Fibroblast of skin of abdomen (primary cell): Measurements from ENCODE around the gene AKT2. TPM values are rescaled to one million over a fixed set of nuclear protein-coding genes. Genes with fewer than 3 reads are reported as not detected.
"Not testable (repeated sequence)": the region's sequence is repeated elsewhere in the genome, so short reads cannot be mapped to it uniquely, and the experiment has no call there.

ENCODE experiments used
- DNase-seq: peaks from one replicate; pipeline ENCODE4 v3.0.0-alpha.2; 2013
- polyA plus RNA-seq, 2 experiments: library from polyadenylated mRNA; unstranded; fragments of 120-200 nt; gene quantifications; one replicate each; pipeline ENCODE4 v1.2.1, GENCODE V29; 2013; ENCODE audit not compliant: insufficient read length in 2 of 2

AKT2 gene
- 130 TPM for polyA plus RNA-seq (2013, experiment 1 of 2; ENCODE audit: insufficient read length)
- polyA plus RNA-seq (2013, experiment 2 of 2; ENCODE audit: insufficient read length), result 134 TPM

DNA sequence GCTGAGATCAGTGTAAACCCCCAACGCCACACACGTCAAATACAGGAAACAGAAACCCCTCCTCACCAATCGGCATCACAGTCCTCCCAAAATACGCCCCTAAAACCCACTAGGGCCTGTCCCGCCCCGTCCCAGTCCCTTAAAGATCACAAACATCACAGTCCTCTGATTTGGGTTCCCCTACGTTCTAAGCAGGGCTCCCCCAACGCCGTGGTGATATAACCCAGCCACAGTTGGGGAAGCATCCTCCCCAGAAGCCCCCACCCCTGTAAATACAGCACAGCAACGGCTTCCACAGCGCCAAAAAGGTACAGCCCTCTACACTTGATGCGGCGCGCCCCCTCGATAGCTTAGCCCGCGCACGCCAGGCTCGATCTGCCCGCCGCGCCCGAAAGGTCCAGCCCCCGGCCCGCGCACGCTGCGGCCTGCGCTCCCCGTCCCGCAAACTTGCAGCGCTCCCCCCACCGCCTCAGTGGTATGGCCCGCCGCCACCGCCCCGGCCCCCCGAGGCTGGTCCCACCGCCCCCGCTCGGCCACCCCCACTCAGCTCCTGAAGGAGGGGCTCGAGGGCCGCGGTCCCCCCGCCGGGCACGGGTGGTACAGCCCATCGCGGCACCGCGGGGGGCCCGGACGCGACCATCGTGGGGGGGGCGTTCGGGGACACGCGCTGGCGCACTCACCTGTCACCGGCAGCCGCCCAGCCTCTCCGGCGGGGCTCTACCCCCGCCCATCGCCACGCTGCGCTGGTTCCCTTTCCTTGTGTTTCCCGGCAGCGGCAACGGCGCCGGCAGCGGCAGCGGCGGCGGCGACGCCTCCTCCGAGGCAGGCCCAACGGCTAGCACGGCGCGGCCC lies at the start of gene AKT2:
Gene AKT2 (minus strand): TSS at position 845 of the 852 bp plus-strand sequence. CDS start 20,078 bp downstream, outside the sequence.
- peak; percentile 67 for DNase-seq

DNA sequence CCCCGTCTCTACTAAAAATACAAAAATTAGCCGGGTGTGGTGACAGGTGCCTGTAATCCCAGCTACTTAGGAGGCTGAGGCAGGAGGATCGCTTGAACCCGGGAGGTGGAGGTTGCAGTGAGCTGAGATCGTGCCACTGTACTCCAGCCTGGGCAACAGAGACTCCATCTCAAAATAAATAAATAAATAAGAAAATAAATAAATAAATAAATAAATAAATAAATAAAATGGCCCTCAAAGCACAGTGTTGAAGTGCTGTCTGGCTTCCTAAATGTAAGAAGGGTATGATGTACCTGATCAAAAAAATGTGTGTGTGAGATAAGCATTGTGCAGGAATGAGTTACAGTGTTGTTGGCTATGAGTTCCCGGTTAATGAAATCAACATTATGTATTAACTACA lies 47.9 kb upstream of the AKT2 start:
- not testable (repeated sequence) for DNase-seq

DNA sequence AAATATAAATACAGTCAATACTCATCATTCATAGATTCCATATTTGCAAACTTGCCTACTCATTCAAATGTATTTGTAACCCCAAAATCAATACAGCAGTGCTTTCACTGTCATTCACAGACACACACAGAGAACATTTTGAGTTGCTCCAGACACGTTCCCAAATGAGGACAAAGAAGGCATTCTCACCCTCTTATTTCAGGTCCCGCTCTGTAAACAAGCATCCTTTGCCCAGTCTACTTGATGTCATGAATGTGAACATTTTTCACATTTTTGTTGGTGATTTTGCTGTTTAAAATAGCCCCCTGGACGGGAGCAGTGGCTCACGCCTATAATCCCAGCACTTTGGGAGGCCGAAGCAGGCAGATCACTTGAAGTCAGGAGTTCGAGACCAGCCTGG lies 47.5 kb upstream of the AKT2 start:
- no peak for DNase-seq

DNA sequence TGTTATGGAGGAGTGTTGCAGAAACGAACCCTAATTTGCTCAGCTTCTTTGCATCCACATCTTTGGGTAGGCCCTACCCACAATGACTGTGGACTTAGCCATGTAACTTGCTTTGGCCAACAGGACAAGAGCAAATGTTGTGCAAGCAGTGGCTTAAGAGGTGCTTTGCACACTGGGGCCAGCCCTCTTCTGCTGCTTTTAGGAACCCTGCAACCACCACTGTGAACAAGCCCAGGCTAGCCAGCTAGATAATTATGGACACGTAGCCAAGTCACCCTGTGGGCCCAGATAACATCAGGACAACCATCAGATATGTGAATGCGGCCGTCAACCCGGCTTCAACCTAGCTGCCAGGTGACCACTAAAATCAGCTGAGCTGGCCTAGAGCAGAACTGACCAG lies 45.9 kb upstream of the AKT2 start:
- DNase-seq, result no peak

DNA sequence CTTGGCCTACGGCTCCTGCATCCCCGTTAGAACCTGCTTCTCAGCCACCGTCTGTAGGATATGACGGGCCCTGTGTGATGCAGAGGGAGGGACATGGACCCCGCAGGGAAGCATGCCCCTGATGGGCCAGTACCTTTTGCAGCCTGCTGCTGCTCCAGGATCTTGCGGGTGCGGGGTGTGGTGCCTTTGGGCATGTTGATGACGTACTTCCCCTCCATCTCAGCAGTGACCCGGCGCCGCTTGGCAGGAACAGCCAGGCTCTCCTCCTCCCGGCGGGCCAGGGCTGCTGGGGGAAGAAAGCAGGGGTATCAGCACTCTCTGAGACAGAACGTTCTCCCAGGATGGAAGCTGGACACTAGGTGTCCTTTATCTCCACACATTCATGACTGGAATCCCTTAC lies 41.1 kb upstream of the AKT2 start:
- DNase-seq, result no peak

DNA sequence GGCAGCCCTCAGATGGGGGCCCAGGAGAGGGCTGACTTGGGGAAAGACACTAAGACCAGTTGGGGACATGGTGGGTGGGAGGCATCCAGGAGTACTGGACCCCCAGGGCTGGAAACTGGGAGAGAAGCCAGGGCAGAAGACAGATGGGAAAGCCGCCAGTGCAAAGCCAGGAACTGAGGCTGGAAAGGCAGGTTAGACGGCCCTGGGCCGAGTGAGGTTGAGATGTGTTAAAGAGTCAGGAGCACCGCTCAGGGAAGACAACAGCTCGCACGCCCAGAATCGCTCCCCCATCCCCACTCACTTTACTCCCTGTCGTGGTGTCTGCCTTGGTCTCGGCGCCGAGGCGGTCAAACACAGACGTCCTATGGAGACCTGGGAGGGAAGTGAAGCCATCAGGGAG lies 38.6 kb upstream of the AKT2 start:
- no peak for DNase-seq

DNA sequence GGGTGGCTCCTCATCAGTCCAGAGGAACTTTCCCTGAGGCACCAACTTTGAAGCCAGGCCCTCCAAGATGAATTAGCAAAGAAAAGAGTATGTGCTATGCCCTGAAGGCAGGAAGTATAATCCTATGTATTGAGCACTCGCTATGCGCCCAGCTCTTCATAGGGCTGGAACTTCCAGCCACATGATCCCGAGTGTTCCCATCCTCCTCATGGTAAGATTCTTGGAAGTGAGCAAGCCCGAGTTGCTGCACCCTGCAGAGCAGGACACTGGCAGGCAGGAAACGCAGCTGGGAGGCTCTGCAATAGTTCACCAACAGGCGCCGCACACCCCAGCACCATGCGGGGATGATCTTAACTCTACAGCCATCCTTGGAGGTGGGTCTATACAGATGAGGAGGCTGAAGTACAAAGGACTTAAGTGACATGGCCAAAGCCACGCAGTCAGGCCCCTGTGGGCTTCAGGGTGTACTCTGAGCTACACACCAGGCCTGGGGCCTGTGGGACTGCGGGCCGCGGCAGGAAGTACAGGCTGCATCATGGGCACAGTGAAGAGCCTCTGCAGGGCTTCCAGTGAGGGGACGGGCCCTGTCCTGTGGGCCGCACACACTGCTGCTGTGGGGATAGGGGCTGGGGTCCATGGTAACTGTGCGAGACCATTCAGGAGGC lies 37.9 kb upstream of the AKT2 start:
- no peak for DNase-seq

DNA sequence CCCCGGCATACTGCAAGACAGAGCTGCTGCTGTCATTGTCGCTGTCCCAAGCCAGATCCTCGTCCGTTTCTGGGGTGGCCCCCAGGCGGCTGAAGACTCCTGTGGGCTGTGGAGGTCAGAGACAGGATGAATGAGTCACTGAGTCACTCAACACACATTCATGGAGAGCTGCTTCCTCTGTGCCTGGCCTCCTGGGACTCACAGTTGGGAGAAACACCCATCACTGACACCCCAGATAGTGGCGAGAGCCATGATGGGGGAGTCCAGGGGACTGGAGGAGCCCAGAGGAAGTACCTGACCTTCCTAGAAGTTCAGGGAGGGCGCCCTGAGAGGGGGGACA lies 37.1 kb upstream of the AKT2 start:
- DNase-seq, result no peak

DNA sequence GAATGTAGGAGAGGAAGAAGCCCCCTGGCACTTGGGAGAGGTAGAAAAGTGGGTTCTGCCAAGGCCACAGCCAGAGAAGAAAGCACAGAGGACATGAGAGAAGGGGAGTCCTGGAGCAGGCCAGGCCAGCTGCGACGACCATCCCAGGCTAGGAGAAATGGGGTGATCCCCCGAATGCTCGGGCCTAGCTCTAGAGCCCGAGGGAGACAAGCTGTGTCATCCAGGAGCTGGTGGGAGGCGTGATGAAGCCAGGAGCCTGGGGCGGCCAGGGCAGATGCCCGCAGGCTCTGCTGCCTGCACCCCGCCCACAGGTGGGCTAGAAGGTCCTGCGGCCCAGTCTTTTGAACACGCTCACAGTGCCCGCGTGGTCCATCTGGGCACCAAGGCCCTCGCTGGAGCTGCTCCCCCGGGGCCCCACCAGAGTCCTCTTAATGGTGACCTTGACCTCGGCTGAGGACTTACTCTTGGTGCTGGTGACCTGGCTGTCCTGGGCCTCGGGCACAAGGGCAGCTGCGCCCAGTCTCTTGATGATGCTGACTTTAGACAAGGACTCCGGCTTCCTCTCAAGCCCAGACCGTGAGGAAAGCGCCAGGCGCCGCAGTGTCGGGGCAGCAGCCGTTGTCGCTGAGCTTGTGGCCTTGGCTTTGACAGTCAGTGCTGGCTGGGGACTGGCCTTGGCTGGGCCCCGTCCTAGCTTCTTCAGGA lies 36.6 kb upstream of the AKT2 start:
- no peak for DNase-seq

DNA sequence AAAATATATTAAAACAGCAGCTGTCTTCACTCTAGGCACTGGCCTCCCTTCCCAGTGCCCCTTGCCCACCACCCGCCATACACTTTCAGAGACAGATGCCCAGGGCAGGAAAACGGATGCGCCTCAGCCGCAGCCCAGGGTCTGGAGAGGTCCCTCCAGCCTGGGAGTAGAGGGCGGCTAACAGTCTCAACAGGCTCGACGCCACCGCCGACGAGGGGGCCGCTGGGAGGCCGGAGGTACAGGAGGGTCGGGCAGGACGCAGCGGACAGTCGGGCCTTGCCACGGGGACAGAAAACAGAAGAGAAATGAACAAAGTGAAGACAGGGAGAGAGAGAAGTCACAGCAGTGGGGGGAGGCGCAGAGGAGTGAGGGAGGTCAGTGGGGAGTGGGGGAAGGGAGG lies 35.9 kb upstream of the AKT2 start:
- DNase-seq, result no peak

DNA sequence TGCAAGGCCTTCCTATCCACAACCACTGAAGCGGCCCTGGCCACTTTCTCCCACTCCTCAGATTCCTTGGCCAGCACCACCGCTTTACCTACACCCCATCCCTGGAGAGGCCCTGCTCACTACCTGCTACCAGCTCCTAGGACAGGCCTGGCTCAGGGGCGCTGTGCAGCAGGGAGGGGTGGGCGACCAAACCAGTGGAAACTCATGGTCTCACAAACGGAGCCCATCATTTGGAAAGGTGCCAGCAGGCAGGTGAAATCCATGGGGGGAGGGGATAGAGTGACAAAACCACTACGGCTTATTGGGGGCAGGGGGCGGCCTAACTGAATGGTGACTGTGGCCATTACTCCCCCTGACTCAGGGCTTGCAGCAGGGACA lies 35.4 kb upstream of the AKT2 start:
- no peak for DNase-seq

DNA sequence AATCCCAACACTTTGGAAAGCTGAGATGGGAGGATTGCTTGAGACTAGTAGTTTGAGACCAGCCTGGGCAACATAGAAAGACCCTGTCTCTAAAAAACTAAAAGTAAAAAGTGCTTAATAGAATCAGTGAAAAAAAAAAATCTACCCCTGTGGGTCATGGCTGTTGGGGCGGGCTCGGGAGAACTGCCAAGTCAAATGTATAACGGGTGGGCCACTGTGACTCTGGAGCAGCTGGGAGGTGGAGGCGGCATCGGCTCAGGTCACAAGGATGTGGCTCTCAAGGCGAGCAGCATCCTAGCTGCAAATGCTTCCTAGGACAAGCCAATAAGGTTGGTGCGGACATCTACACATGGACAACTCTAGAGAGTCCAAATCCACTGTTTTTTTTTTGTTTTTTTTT lies 32.2 kb upstream of the AKT2 start:
- no peak for DNase-seq

DNA sequence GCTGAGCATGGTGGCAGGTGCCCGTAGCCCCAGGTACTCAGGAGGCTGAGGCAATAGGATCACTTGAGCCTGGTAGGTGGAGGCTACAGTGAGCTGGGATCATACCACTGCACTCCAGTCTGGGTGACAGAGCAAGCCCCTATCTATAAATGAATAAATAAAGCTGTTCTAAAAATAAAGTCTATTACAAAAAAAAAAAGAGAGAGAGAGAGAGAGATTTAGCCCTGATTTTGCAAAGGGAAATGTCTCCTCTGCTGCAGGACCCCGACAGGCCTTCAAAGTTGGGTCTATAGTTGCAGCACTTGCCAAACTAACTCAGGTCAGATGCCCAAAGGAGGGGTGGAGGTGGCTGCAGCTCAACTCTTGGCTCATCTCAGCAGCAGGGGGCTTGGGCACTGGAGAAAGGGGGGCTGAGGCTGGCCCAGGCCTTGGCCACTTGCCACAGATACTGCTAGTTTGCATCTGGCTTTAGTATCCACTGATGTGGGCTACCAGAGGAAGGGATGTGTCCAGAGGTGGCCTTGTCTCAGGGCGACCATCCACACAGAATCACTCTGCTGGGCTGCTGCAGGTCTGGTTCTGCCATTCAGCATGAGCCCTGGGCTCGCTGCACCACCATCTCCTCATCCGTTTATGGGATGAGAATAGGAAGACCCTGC lies 30.8 kb upstream of the AKT2 start:
- DNase-seq, result no peak

DNA sequence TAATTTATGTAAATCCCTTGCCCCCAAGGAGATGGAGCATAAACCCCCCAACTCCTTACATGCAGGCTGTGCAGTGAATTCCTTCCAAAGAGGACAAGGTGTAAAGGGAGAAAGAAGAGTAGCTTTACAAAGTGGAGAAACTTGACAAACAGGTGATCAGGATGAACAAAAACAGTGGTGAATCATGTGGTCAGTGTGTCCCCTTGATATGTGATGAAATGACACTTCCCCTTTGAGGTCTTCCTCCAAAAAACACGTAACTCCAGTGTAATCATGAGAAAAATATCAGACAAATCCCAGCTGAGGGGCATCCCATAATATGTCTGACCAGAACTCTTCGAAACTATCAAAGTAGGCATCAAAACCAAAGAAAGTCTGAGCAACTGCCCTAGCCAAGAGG lies 29.5 kb upstream of the AKT2 start:
- no peak for DNase-seq

DNA sequence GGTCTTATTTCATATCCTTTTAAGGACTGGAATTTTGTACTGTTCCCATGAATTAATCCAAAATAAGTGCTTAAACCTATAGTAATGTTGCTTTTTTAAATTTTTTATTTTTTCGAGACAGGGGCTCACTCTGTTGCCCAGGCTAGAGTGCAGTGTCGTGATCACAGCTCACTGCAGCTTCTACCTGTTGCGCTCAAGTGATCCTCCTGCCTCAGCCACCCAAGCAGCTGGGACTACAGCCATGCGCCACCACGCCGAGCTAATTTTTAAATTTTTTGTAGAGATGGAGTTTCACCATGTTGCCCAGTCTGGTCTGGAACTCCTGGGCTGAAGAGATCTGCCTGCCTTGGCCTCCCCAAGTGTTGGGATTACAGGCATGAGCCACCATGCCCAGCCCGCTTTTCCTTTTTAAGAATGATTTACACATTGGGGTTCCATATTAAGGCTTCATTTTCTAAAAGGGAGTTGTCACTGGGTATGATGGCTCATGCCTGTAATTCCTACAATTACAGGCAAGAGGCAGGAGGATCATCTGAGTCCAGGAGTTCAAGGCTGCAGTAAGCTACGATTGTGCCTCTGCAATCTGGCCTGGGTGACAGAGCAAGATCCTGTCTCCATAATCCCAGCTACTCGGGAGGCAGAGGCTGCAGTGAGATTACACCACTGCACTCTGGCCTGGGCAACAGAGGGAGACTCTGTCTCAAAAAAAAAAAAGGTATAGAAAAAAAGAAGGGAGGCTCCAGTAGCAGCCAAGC lies 28.3 kb upstream of the AKT2 start:
- no peak for DNase-seq

DNA sequence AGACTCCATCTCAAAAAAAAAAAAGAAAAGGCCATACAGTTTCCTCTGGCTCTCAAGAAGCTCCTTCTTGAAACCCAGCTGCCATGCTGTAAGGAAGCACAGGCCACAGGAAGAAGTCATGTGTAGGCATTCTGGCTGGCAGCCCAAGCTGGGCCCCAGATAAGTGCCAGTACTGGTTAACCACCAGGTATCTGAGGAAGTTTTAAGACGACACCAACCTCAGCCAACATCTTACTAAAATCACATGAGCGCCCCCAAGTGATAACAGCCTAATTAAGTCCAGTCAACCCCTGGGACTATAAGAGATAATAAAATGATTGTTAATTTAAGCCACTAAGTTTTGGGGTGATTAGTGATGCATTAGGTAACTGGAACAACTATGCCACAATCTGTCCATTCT lies 27.4 kb upstream of the AKT2 start:
- no peak for DNase-seq

DNA sequence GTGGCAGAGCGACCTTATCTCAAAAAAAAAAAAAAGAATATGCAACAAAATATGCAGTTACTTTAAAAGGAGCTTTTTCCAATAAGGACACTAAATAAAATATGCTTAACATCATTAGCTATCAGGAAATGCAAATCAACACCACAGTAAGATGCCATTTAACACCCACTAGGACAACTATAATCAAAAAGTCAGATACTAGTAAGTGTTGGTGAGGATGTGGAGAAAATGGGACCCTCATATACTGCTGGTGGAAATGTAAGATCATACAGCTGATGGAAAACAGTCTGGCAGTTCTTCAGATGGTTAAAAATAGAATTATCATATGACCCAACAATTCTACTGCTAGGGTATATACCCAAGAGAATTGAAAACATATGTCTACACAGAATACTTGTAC lies 24.5 kb upstream of the AKT2 start:
- DNase-seq, result no peak

DNA sequence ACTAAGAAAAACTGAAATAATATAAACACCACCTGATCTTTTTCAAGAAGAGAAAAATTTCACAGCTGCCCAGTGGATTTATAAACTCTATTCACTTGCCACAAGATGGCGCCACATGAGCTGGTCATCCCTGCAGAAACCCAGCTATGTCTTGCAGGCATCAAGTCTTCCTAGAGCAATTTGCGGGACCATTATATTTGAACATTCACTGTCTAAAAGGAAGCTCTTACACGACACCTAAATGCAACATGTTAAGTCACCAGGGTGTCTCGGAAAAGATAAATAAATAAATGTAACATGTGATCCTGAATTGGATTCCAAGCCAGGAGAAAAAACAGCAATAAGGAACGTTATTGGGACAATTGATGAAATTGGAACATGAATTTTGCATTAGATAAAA lies 20.3 kb upstream of the AKT2 start:
- DNase-seq, result peak; percentile 82

DNA sequence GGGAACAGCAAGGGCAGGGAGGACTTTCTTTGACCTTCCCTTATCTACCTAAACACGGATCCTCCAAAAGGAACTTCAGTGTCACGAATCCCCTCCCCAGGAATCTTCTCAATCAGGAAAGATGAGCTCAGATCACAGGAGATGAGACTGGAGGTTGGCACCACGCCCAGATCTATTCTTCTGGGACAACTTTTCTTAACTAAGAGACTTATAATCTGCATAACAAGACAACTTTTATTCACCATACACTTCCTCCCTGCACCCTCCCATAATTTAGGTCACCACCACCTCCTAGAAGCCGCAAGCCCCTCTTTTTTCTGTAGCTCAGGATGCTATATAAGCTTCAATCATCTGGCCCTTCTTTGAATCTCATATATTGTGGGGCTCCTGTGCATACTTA lies 19.2 kb upstream of the AKT2 start:
- no peak for DNase-seq

DNA sequence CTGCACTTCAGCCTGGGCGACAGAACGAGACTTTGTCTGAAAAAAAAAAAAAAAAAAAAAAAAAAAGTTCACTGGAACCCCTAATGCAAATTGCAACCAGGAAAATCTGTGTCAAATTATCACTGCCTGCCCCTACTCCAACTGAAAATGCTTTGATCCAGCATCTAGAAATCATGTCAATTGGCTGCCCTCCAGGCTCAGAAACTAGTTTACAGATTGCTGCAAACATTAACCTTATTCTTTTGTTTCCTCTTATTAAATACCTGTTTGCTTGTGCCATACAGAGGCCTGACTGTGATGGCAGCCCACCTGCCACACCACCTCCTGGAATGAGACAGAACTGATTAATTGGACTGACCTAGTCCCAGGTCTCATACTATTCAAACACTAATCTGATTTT lies 18.6 kb upstream of the AKT2 start:
- no peak for DNase-seq

DNA sequence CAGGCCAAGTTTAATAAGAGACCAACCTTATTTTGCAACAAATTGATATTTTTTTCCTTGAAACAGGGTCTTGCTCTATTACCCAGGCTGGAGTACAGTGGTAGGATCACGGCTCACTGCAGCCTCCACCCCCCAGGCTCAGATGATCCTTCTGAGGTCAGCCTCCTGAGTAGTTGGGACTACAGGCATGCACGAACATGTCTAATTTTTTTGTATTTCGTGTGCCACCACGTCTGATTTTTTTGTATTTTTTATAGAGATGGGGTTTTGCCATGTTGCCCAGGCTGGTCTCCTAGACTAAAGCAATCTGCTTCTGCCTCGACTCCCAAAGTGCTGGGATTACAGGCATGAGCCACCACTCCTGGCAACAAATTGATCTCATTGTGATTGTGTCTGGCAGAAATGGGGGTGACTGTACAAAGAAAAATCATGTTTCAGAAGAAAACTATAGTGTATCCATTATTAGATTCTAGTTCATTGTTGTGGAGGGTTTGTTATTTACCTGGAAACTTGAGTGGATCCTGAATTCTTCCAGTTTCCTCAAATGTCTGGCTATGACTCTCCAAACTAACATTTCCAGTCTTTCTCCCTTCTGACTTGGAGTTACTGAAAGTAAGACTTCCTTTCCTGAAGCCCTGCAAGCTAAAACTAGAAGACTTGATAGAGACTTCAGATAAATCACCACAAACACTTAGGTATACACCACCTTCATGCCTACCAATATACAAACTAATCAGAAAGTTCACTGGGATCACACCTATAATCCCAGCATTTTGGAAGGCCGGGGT lies 17.3 kb upstream of the AKT2 start:
- DNase-seq, result no peak

DNA sequence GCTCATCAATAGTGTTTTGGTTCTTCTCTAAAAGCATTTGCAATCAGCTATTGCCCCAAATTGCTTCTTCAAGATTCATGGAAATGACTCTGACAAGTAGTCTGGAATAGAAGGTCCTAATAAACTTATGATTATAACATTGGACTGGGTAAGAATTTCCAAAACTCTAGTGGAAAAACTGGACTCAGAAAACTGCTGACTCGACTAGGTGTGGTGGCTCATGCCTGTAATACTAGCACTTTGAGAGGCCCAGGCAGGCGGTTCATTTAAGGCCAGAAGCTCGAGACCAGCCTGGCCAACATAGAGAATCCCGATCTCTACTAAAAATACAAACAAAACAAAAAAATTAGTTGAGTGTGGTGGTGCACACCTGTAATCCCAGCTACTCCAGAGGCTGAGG lies 15.5 kb upstream of the AKT2 start:
- no peak for DNase-seq
